A549 (cell line): ENCODE results near the gene PNPO. TPM values are rescaled to one million over a fixed set of nuclear protein-coding genes. Genes with fewer than 3 reads are reported as not detected.

Experiments used
- BCL3 ChIP-seq: fragments of >200 bp; sonication (Bioruptor Twin); formaldehyde crosslinking; IDR thresholded peaks from 3 replicates; pipeline ENCODE4 v1.6.1; 2016
- BHLHE40 ChIP-seq: IDR thresholded peaks from 2 replicates; pipeline ENCODE4 v1.6.1; 2012; ENCODE audit warnings: low read depth, low read length, inconsistent platforms
- CHD2 ChIP-seq: fragments of 150-350 bp; IDR thresholded peaks from 2 replicates; pipeline ENCODE4 v1.6.1; 2014; ENCODE audit warnings: low read length; ENCODE audit not compliant: partially characterized antibody
- EHMT2 ChIP-seq: fragments of 200-600 bp; sonication (generic); IDR thresholded peaks from 2 replicates; pipeline ENCODE4 v1.6.1; 2016; ENCODE audit warnings: antibody characterized with exemption, low read depth, mild to moderate bottlenecking, moderate library complexity
- EP300 ChIP-seq, 2 experiments: fragments of >200 bp; sonication (Bioruptor Twin); formaldehyde crosslinking; IDR thresholded peaks; 2 replicates in 1 of 2; 3 replicates in 1 of 2; pipeline ENCODE4 v1.6.1; 2016 to 2017
- ESRRA ChIP-seq: fragments of 150-350 bp; IDR thresholded peaks from 2 replicates; pipeline ENCODE4 v1.6.1; 2014; ENCODE audit warnings: mild to moderate bottlenecking, low read length, borderline replicate concordance
- FOSL2 ChIP-seq, 2 experiments: fragments of 450-650 bp in 1 of 2; fragments of >200 bp in 1 of 2; sonication (Bioruptor Twin) in 1 of 2; formaldehyde crosslinking; IDR thresholded peaks; 2 replicates each; pipeline versions ENCODE4 v1.5.0 to v1.6.1; 2016 to 2020; ENCODE audit warnings: mild to moderate bottlenecking in 1 of 2, moderate library complexity in 1 of 2
- GATA3 ChIP-seq: IDR thresholded peaks from 2 replicates; pipeline ENCODE4 v1.6.1; 2012; ENCODE audit warnings: borderline replicate concordance
- HDAC2 ChIP-seq: fragments of 200-600 bp; sonication (generic); IDR thresholded peaks from 2 replicates; pipeline ENCODE4 v1.6.1; 2016
- HOXA7 ChIP-seq: fragments of 250-450 bp; sonication (Bioruptor Pico); IDR thresholded peaks from 2 replicates; pipeline ENCODE4 v1.5.0; 2020; ENCODE audit warnings: mild to moderate bottlenecking, moderate library complexity
- HOXB13 ChIP-seq: fragments of 250-450 bp; sonication (Bioruptor Pico); IDR thresholded peaks from 2 replicates; pipeline ENCODE4 v1.5.0; 2020; ENCODE audit warnings: low read depth, mild to moderate bottlenecking, moderate library complexity
- JUN ChIP-seq, 2 experiments: fragments of >200 bp; sonication (Bioruptor Twin); formaldehyde crosslinking; IDR thresholded peaks; 2 replicates in 1 of 2; 3 replicates in 1 of 2; pipeline ENCODE4 v1.6.1; 2016 to 2017
- JUNB ChIP-seq: fragments of >200 bp; sonication (Bioruptor Twin); formaldehyde crosslinking; IDR thresholded peaks from 2 replicates; pipeline ENCODE4 v1.6.1; 2016
- NFE2L2 ChIP-seq: fragments of 150-350 bp; conservative IDR thresholded peaks from 2 replicates; pipeline ENCODE4 v1.6.1; 2014; ENCODE audit warnings: low read length
- NR3C1 ChIP-seq: fragments of >200 bp; sonication (Bioruptor Twin); formaldehyde crosslinking; IDR thresholded peaks from 3 replicates; pipeline ENCODE4 v1.6.1; 2017
- PHF8 ChIP-seq: fragments of 200-600 bp; sonication (generic); IDR thresholded peaks from 2 replicates; pipeline ENCODE4 v1.6.1; 2016; ENCODE audit warnings: low read depth, mild to moderate bottlenecking, antibody characterized with exemption, moderate library complexity, borderline replicate concordance
- RAD21 ChIP-seq, 2 experiments: fragments of >200 bp in 1 of 2; sonication (Bioruptor Twin) in 1 of 2; formaldehyde crosslinking in 1 of 2; IDR thresholded peaks in 1 of 2; conservative IDR thresholded peaks in 1 of 2; 2 replicates in 1 of 2; 3 replicates in 1 of 2; pipeline ENCODE4 v1.6.1; 2012 to 2018; ENCODE audit warnings: inconsistent platforms in 1 of 2
- RFX5 ChIP-seq: fragments of 450-650 bp; IDR thresholded peaks from 2 replicates; pipeline ENCODE4 v1.7.1; 2014; ENCODE audit warnings: antibody characterized with exemption, mild to moderate bottlenecking, moderate library complexity
- SREBF2 ChIP-seq: fragments of 450-650 bp; IDR thresholded peaks from 2 replicates; pipeline ENCODE4 v1.6.1; 2014; ENCODE audit warnings: mild to moderate bottlenecking, moderate library complexity
- ZC3H11A ChIP-seq: fragments of 450-650 bp; IDR thresholded peaks from 2 replicates; pipeline ENCODE4 v1.6.1; 2014; ENCODE audit warnings: antibody characterized with exemption, mild to moderate bottlenecking
- polyA plus RNA-seq, 4 experiments: library from polyadenylated mRNA; depleted of rRNA in 3 of 4; stranded (reverse); fragments of >200 nt; fragmentation: RNase III in 1 of 4; extraction: RNeasy Plus Mini Kit Qiagen cat#74134 plus additional on column Dnase treatment in 1 of 4; gene quantifications; 2 replicates in 3 of 4; 3 replicates in 1 of 4; pipeline ENCODE4 v1.2.3, GENCODE V29; 2011 to 2017
- TF ChIP-seq, protein P1 (sequence below): fragments of >200 bp; sonication (Bioruptor Twin); formaldehyde crosslinking; IDR thresholded peaks from 3 replicates; pipeline ENCODE4 v1.5.1; 2016
- TF ChIP-seq, protein P2 (sequence below): fragments of 200-600 bp; sonication (generic); IDR thresholded peaks from 2 replicates; pipeline ENCODE4 v1.6.1; 2016; ENCODE audit warnings: antibody characterized with exemption, mild to moderate bottlenecking, moderate library complexity

Gene PNPO
- polyA plus RNA-seq, 2 of the 4 experiments (the other 2 are of a cell fraction), result 29.5 to 40.8 TPM

- TF ChIP-seq BHLHE40, result no peak
- TF ChIP-seq FOSL2 (IDR thresholded peaks at IDR 0.05), result no peak
- no peak for TF ChIP-seq FOSL2 (CRISPR knock-in tag; IDR thresholded peaks at IDR 0.05)
- no peak for TF ChIP-seq HOXA7
- TF ChIP-seq SREBF2, result no peak
- TF ChIP-seq EHMT2, result no peak
- peak; percentile 82 for TF ChIP-seq CHD2
- TF ChIP-seq, protein P1, sequence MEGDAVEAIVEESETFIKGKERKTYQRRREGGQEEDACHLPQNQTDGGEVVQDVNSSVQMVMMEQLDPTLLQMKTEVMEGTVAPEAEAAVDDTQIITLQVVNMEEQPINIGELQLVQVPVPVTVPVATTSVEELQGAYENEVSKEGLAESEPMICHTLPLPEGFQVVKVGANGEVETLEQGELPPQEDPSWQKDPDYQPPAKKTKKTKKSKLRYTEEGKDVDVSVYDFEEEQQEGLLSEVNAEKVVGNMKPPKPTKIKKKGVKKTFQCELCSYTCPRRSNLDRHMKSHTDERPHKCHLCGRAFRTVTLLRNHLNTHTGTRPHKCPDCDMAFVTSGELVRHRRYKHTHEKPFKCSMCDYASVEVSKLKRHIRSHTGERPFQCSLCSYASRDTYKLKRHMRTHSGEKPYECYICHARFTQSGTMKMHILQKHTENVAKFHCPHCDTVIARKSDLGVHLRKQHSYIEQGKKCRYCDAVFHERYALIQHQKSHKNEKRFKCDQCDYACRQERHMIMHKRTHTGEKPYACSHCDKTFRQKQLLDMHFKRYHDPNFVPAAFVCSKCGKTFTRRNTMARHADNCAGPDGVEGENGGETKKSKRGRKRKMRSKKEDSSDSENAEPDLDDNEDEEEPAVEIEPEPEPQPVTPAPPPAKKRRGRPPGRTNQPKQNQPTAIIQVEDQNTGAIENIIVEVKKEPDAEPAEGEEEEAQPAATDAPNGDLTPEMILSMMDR, result no peak
- TF ChIP-seq JUN (IDR thresholded peaks at IDR 0.05), result peak; percentile 69 to 83; a peak in 3 of 5 replicates
- no peak for TF ChIP-seq NFE2L2
- TF ChIP-seq BCL3, result peak; percentile 82
- TF ChIP-seq RAD21 (conservative IDR thresholded peaks at IDR 0.05 in 1 of 2, IDR thresholded peaks at IDR 0.05 in 1 of 2), result no peak
- TF ChIP-seq JUNB, result no peak
- no peak for TF ChIP-seq ZC3H11A
- peak; percentile 22; the same call in 1 of the 2 replicates for TF ChIP-seq GATA3
- TF ChIP-seq PHF8, result peak; percentile 16; the same call in 1 of the 2 replicates
- TF ChIP-seq NR3C1, result no peak
- TF ChIP-seq ESRRA, result no peak
- no peak; the same call in 1 of the 2 replicates for TF ChIP-seq RFX5
- TF ChIP-seq HOXB13 (CRISPR knock-in tag), result no peak
- TF ChIP-seq, protein P2, sequence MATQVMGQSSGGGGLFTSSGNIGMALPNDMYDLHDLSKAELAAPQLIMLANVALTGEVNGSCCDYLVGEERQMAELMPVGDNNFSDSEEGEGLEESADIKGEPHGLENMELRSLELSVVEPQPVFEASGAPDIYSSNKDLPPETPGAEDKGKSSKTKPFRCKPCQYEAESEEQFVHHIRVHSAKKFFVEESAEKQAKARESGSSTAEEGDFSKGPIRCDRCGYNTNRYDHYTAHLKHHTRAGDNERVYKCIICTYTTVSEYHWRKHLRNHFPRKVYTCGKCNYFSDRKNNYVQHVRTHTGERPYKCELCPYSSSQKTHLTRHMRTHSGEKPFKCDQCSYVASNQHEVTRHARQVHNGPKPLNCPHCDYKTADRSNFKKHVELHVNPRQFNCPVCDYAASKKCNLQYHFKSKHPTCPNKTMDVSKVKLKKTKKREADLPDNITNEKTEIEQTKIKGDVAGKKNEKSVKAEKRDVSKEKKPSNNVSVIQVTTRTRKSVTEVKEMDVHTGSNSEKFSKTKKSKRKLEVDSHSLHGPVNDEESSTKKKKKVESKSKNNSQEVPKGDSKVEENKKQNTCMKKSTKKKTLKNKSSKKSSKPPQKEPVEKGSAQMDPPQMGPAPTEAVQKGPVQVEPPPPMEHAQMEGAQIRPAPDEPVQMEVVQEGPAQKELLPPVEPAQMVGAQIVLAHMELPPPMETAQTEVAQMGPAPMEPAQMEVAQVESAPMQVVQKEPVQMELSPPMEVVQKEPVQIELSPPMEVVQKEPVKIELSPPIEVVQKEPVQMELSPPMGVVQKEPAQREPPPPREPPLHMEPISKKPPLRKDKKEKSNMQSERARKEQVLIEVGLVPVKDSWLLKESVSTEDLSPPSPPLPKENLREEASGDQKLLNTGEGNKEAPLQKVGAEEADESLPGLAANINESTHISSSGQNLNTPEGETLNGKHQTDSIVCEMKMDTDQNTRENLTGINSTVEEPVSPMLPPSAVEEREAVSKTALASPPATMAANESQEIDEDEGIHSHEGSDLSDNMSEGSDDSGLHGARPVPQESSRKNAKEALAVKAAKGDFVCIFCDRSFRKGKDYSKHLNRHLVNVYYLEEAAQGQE, result no peak
- TF ChIP-seq EP300 (IDR thresholded peaks at IDR 0.05), result no peak
- TF ChIP-seq HDAC2, result no peak
- TF ChIP-seq, all 56 proteins: peak for 11
Measured at GRCh38 chr17:47895856-47896671, 45.3 kb upstream of the PNPO start, which contains the start of gene SP2 (continued).
